ENCODE results near the gene NCOA5.

Gene NCOA5

GRCh38 chr20:46031701-46032254 lies 58.0 kb downstream of the NCOA5 start (continued):
- TF ChIP-seq ZNF26 (tag by site-specific recombination; IDR thresholded peaks at IDR 0.05) (no peak), PATZ1 (tag by site-specific recombination; IDR thresholded peaks at IDR 0.05) (peak; percentile 64), ZNF18 (tag by site-specific recombination; IDR thresholded peaks at IDR 0.05) (no peak), ZNF561 (tag by site-specific recombination; IDR thresholded peaks at IDR 0.05; ENCODE audit: borderline replicate concordance) (peak; percentile 73; the same call in 1 of the 2 replicates), ZBTB1 (tag by site-specific recombination; IDR thresholded peaks at IDR 0.05) (no peak), PRDM1 (tag by site-specific recombination; IDR thresholded peaks at IDR 0.05) (no peak), ZNF174 (tag by site-specific recombination; IDR thresholded peaks at IDR 0.05) (no peak), ZNF791 (tag by site-specific recombination; IDR thresholded peaks at IDR 0.05) (no peak), ZNF707 (tag by site-specific recombination; IDR thresholded peaks at IDR 0.05) (no peak), ZNF140 (tag by site-specific recombination; IDR thresholded peaks at IDR 0.05) (no peak)

GRCh38 chr20:46031014-46031569 lies 58.7 kb downstream of the NCOA5 start:
- no peaks in the 10 kb centered on the region for H3K36me3 ChIP-seq (ENCODE audit: control insufficient read depth in 2 of 2, insufficient read depth in 1 of 2, low read length in 2 of 2)
- CTCF ChIA-PET = interaction anchor here (1.0 to 1.8 kb wide), 2 partner anchors 8 to 9 kb away, joined by 5 read pairs; no protein-coding TSS in a partner anchor
- H3K9me3 ChIP-seq (ENCODE audit: control insufficient read depth, insufficient read depth, low read depth, low read length) = no peaks in the 10 kb centered on the region
- POLR2A ChIA-PET = interaction anchor here (1.2 kb wide), 1 partner anchor 37 kb away, joined by 3 read pairs; no protein-coding TSS in a partner anchor
- no peak overlapping the region for H3K4me3 ChIP-seq (ENCODE audit: low read depth, low read length)
- TF ChIP-seq ZNF558 (tag by site-specific recombination; IDR thresholded peaks at IDR 0.05) (no peak), KLF9 (tag by site-specific recombination; IDR thresholded peaks at IDR 0.05; ENCODE audit: low read depth) (no peak), WT1 (tag by site-specific recombination; IDR thresholded peaks at IDR 0.05) (no peak), ZNF513 (tag by site-specific recombination; IDR thresholded peaks at IDR 0.05) (no peak)
- no peaks in the 10 kb centered on the region for H3K4me1 ChIP-seq (ENCODE audit: control insufficient read depth, insufficient read depth, low read length)
- no peak overlapping the region for H3K27ac ChIP-seq (ENCODE audit: extremely low read depth, low read depth, low read length)

GRCh38 chr20:46030284-46031013 lies 59.3 kb downstream of the NCOA5 start:
- TF ChIP-seq ELK4 (IDR thresholded peaks at IDR 0.05; ENCODE audit: borderline replicate concordance, low read depth, low read length) = no peak
- TF ChIP-seq ZBTB6 (tag by site-specific recombination; IDR thresholded peaks at IDR 0.05) = no peak
- no peak for TF ChIP-seq ZNF16 (tag by site-specific recombination; IDR thresholded peaks at IDR 0.05; ENCODE audit: low read depth)
- no peak for TF ChIP-seq INSM2 (tag by site-specific recombination; IDR thresholded peaks at IDR 0.05)
- no peak for TF ChIP-seq ZFHX2 (tag by site-specific recombination; conservative IDR thresholded peaks at IDR 0.05)
- POLR2A ChIA-PET = no interaction called here
- Histone ChIP-seq H3K9me3 (ENCODE audit: control insufficient read depth, insufficient read depth, low read depth, low read length) (no peaks in the 10 kb centered on the region), H3K4me1 (ENCODE audit: control insufficient read depth, insufficient read depth, low read length) (no peaks in the 10 kb centered on the region), H3K27ac (ENCODE audit: extremely low read depth, low read depth, low read length) (no peak overlapping the region), H3K36me3 (ENCODE audit: control insufficient read depth in 2 of 2, insufficient read depth in 1 of 2, low read length in 2 of 2) (no peaks in the 10 kb centered on the region), H3K4me3 (ENCODE audit: low read depth, low read length) (no peak overlapping the region)
- CTCF ChIA-PET = no interaction called here

Measured in HEK293 (cell line).